Activated CD8-positive, alpha-beta memory T cell treated with anti-CD3 and anti-CD28 coated beads, Interleukin-2, amount 50 U/mL, for 1 hour (primary cell): Measurements from ENCODE around the gene GLMP.

ENCODE experiments used
- DNase-seq: peaks from one replicate; pipeline ENCODE4 v3.0.0-alpha.2; 2020; ENCODE audit errors: extremely low read depth

Gene GLMP

DNA sequence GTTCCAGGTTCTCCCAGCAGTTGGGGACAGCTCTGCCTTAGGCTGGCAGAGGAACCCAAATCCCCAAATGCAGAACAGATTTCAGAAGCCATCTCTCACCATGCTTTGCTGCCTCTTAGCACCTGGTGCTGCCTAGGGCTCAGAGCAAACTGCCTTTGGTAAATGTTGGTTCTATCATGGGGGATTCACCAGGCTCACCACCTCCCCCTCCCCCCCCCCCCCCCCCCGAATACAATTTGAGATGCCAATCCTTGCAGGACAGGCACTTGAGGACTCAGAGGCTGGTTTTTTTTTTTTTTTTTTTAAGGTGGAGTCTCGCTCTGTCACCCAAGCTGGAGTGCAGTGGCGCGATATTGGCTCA is 47.2 kb downstream of the GLMP start:
- DNase-seq = no peak

- no peak for DNase-seq
Observed at GRCh38 chr1:156247460-156248322, 47.8 kb downstream of the GLMP start, which contains the start of gene PAQR6. TSS of gene PAQR6 (minus strand) at chr1:156248056. CDS start at chr1:156246731, 1,325 bp downstream.

- DNase-seq = no peak
Observed at GRCh38 chr1:156246781-156247459, 48.6 kb downstream of the GLMP start.

GRCh38 chr1:156246241-156246780 is 49.2 kb downstream of the GLMP start:
- DNase-seq = no peak

GRCh38 chr1:156245451-156246232 is 49.8 kb downstream of the GLMP start:
- no peak for DNase-seq

GRCh38 chr1:156244712-156245111 is 50.8 kb downstream of the GLMP start:
- DNase-seq = no peak

DNA sequence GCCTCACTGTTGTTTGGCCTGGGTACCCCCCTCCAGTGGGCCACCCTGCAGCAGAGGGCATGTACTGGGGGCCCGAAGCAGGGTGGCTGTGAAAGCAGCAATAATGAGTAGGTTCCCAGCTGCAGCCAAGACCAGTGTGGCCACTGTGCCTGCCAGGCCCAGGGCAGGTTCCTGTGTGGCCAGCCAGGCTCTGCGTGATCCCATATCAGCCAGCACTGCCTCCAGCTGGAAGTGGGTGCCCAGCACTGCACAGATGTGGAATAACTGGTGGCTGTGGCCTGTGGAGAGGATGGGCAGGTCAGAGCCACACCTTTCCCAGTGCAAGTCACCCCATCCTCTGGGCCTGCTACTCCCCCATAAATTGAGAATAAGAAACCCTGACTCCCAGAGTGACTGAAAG is 51.4 kb downstream of the GLMP start:
- DNase-seq = no peak

DNA sequence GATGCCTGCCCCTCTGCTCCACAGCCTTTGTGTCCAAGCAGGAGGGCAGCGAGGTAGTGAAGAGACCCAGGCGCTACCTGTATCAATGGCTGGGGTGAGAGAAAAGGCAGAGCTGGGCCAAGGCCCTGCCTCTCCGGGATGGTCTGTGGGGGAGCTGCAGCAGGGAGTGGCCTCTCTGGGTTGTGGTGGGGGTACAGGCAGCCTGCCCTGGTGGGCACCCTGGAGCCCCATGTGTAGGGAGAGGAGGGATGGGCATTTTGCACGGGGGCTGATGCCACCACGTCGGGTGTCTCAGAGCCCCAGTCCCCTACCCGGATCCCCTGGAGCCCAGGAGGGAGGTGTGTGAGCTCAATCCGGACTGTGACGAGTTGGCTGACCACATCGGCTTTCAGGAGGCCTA is 52.7 kb downstream of the GLMP start:
- DNase-seq = no peak
